B cell (primary cell): ENCODE results near the gene CPED1. TPM values are rescaled to one million over a fixed set of nuclear protein-coding genes. Genes with fewer than 3 reads are reported as not detected.
A peak's percentile ranks its signal among the peaks of the same experiment; 100 is the strongest.

Experiments used
- ATAC-seq: fragments of 200-7000 bp; cut with Tn5 transposase; one replicate; pipeline ENCODE4 v1.10.0; 2021; ENCODE audit warnings: low read depth, mild to moderate bottlenecking, moderate number of reproducible peaks, moderate library complexity
- CTCF ChIA-PET: fragments of 350-600 bp; sonication (Branson Sonifier 250); formaldehyde crosslinking; loops from one replicate; lab custom pipeline; 2021; ENCODE audit warnings: antibody characterized with exemption, inconsistent platforms; lab: Charles Lee
- POLR2A ChIA-PET: fragments of 350-600 bp; sonication (Branson Sonifier 250); formaldehyde crosslinking; loops from one replicate; lab custom pipeline; 2021; ENCODE audit warnings: antibody characterized with exemption; lab: Charles Lee
- DNase-seq: peaks from one replicate; pipeline ENCODE4 v3.0.0; 2013
- H2AFZ ChIP-seq: 2 replicates; pipeline ENCODE4 v1.6.1; 2012; ENCODE audit warnings: mild to moderate bottlenecking, low read depth, low read length; ENCODE audit not compliant: insufficient read depth, poor library complexity, severe bottlenecking
- H3K27ac ChIP-seq, 2 donors: 1 replicate in 1 of 2; 2 replicates in 1 of 2; pipeline ENCODE4 v1.5.1; 2012 to 2013; ENCODE audit warnings: low read length in 2 of 2, mild to moderate bottlenecking in 2 of 2, moderate library complexity in 1 of 2
- H3K27me3 ChIP-seq, 4 experiments: fragments of 200-600 bp in 1 of 4; sonication (generic) in 1 of 4; replicated peaks in 1 of 4; 1 replicate in 2 of 4; 2 replicates in 2 of 4; pipeline versions ENCODE4 v1.6.1 to v1.7.0; 2013 to 2016; ENCODE audit warnings: low read length in 3 of 4, mild to moderate bottlenecking in 2 of 4, mixed read lengths in 1 of 4, moderate library complexity in 1 of 4; ENCODE audit not compliant: insufficient read depth in 4 of 4, control insufficient read depth in 3 of 4; ENCODE audit errors: control extremely low read depth in 1 of 4
- H3K36me3 ChIP-seq, 2 experiments: replicated peaks in 1 of 2; 1 replicate in 1 of 2; 2 replicates in 1 of 2; pipeline versions ENCODE4 v1.6.1 to v1.7.1; 2013; ENCODE audit warnings: low read length in 1 of 2; ENCODE audit not compliant: insufficient read depth in 2 of 2, control insufficient read depth in 1 of 2; ENCODE audit errors: control extremely low read depth in 1 of 2, extremely low read depth in 1 of 2
- H3K4me1 ChIP-seq, 2 donors: fragments of 200-600 bp in 1 of 2; sonication (generic) in 1 of 2; 1 replicate in 1 of 2; 2 replicates in 1 of 2; pipeline versions ENCODE4 v1.5.1 to v1.6.1; 2013 to 2017; ENCODE audit warnings: low read length in 2 of 2; ENCODE audit not compliant: control insufficient read depth in 2 of 2, insufficient read depth in 2 of 2
- H3K4me2 ChIP-seq: replicated peaks from 2 replicates; pipeline ENCODE3; 2012; ENCODE audit warnings: mild to moderate bottlenecking, low read depth, low read length; ENCODE audit not compliant: poor library complexity, severe bottlenecking
- H3K4me3 ChIP-seq, 5 experiments: fragments of 200-600 bp in 1 of 5; sonication (generic) in 1 of 5; 1 replicate in 3 of 5; 2 replicates in 2 of 5; pipeline versions ENCODE4 v1.5.1 to v1.7.0; 2011 to 2016; ENCODE audit warnings: low read length in 4 of 5, mild to moderate bottlenecking in 4 of 5, low read depth in 2 of 5, control low read depth in 1 of 5, moderate library complexity in 1 of 5; ENCODE audit not compliant: insufficient read depth in 1 of 5; ENCODE audit errors: control extremely low read depth in 1 of 5, extremely low read depth in 1 of 5
- H3K79me2 ChIP-seq: fragments of 200-600 bp; sonication (generic); one replicate; pipeline ENCODE4 v1.6.0; 2016; ENCODE audit warnings: low read length; ENCODE audit not compliant: control insufficient read depth, insufficient read depth
- H3K9ac ChIP-seq: fragments of 200-600 bp; sonication (generic); 2 replicates; pipeline ENCODE4 v1.6.1; 2017; ENCODE audit warnings: mild to moderate bottlenecking, low read length, moderate library complexity
- H3K9me3 ChIP-seq, 3 donors: one replicate each; pipeline versions ENCODE4 v1.6.1 to v1.7.1; 2013; ENCODE audit warnings: low read length in 2 of 3; ENCODE audit not compliant: control insufficient read depth in 2 of 3, insufficient read depth in 1 of 3; ENCODE audit errors: control extremely low read depth in 1 of 3
- H4K20me1 ChIP-seq: 2 replicates; pipeline ENCODE4 v1.6.0; 2012; ENCODE audit warnings: mild to moderate bottlenecking, low read length; ENCODE audit not compliant: insufficient read depth, control insufficient read depth, poor library complexity, severe bottlenecking
- H3K27ac Mint-ChIP-seq: one replicate; pipeline ENCODE4 v1.8.0; 2021; ENCODE audit warnings: mixed read lengths
- H3K27me3 Mint-ChIP-seq: one replicate; pipeline ENCODE4 v1.8.0; 2021; ENCODE audit warnings: mixed read lengths
- H3K4me1 Mint-ChIP-seq: one replicate; pipeline ENCODE4 v1.8.0; 2021; ENCODE audit warnings: mixed read lengths
- H3K4me3 Mint-ChIP-seq: one replicate; pipeline ENCODE4 v1.8.0; 2021; ENCODE audit warnings: mixed read lengths
- H3K9me3 Mint-ChIP-seq: one replicate; pipeline ENCODE4 v1.8.0; 2022; ENCODE audit warnings: mixed read lengths; ENCODE audit not compliant: insufficient read depth
- CTCF ChIP-seq: fragments of 200-600 bp; IDR thresholded peaks from one replicate; pipeline ENCODE4 v1.8.0; 2022; ENCODE audit warnings: antibody characterized with exemption, mild to moderate bottlenecking
- EZH2 ChIP-seq: IDR thresholded peaks from 2 replicates; pipeline ENCODE4 v1.6.1; 2012; ENCODE audit warnings: borderline replicate concordance, low read depth, mild to moderate bottlenecking, moderate library complexity, low read length; ENCODE audit not compliant: insufficient read depth, poor library complexity, severe bottlenecking
- WGBS: methylation state at CpG from one replicate; pipeline ENCODE4 v1.1.5; 2013; ENCODE audit warnings: missing lambda C conversion rate; ENCODE audit not compliant: insufficient coverage; 5-methylcytosine and 5-hydroxymethylcytosine counted together
- intact Hi-C: fragments of 100-400 bp; cut with micrococcal nuclease; formaldehyde crosslinking; loops from one replicate; pipeline ENCODE4 v1.10.0; 2022
- polyA plus RNA-seq: library from polyadenylated mRNA; depleted of rRNA; stranded (reverse); fragments of >200 nt; gene quantifications from 2 replicates; pipeline ENCODE4 v1.2.3, GENCODE V29; 2012
- total RNA-seq, 2 donors: library from RNA; stranded (reverse); fragments of 120-200 nt in 1 of 2; gene quantifications; 1 replicate in 1 of 2; 2 replicates in 1 of 2; pipeline versions ENCODE4 v1.2.3 to v1.2.4, GENCODE V29; 2013 to 2022

Gene CPED1
- total and polyA plus RNA-seq, 2 donors (not counting 1 experiment from before 2014, with no cell fraction given) = 0.44 to 3.8 TPM

- peak overlapping the region in 1 of 2 donors; percentile 34 for H3K27ac ChIP-seq
- POLR2A ChIA-PET = no interaction called here
- no peak overlapping the region for H3K9ac ChIP-seq
- ATAC-seq = no peak
- intact Hi-C loops = no loop called here
- CTCF ChIA-PET = interaction anchor here (1.2 kb wide), 1 partner anchor 14 kb away, joined by 3 read pairs; no protein-coding TSS in a partner anchor
- peaks cover 16 to 30% of the 10 kb centered on the region in 2 experiments for H3K36me3 ChIP-seq
- no peak for TF ChIP-seq EZH2
- TF ChIP-seq CTCF = no peak
- H3K4me2 ChIP-seq = no peak overlapping the region
- Mint-ChIP-seq H3K27ac (no peak overlapping the region), H3K9me3 (no peaks in the 10 kb centered on the region), H3K4me3 (no peak overlapping the region), H3K27me3 (no peaks in the 10 kb centered on the region), H3K4me1 (peaks cover 9% of the 10 kb centered on the region)
- no peaks in the 10 kb centered on the region for H3K79me2 ChIP-seq
- WGBS = 92% methylated on average over 2 of the region's 4 CpGs
- H2AFZ ChIP-seq = no peak overlapping the region
- no peaks in the 10 kb centered on the region for H3K27me3 ChIP-seq
- H3K9me3 ChIP-seq = no peaks in the 10 kb centered on the region
- H3K4me1 ChIP-seq = no peaks in the 10 kb centered on the region
- DNase-seq = no peak
- H3K4me3 ChIP-seq = no peak overlapping the region
- no peaks in the 10 kb centered on the region for H4K20me1 ChIP-seq
Measured at GRCh38 chr7:121342631-121343030, 354.1 kb downstream of the CPED1 start.

DNA sequence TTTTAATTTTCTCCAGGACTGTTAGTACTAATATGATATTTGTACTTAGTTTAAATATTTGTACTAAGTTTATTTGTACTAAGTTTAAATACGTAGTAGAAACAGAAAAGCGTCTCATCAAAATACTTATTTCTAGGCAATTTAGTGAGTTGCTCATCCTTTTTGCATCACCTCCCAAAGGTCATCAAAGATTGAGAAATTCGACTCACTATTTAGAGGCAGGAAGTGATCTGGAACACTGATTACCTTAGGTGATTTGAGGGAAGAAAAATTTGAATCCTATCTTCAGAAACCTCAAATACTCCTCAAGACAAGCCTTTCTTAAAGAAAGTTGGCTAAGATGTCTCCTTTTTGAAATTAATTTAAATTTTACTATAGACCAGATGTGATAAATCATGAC is 354.8 kb downstream of the CPED1 start:
- H3K4me1 ChIP-seq = no peaks in the 10 kb centered on the region
- Mint-ChIP-seq H3K9me3 (no peaks in the 10 kb centered on the region), H3K27me3 (no peaks in the 10 kb centered on the region), H3K4me3 (no peak overlapping the region), H3K27ac (no peak overlapping the region), H3K4me1 (peaks cover 9% of the 10 kb centered on the region)
- H3K4me3 ChIP-seq = no peak overlapping the region
- peaks cover 16 to 27% of the 10 kb centered on the region in 2 experiments for H3K36me3 ChIP-seq
- TF ChIP-seq EZH2 = no peak
- CTCF ChIA-PET = no interaction called here
- H3K9me3 ChIP-seq = no peaks in the 10 kb centered on the region
- ATAC-seq = no peak
- WGBS = no CpG with 5 or more reads among the region's 3 CpGs
- H3K27ac ChIP-seq = no peak overlapping the region
- no peak overlapping the region for H3K4me2 ChIP-seq
- no peaks in the 10 kb centered on the region for H3K27me3 ChIP-seq
- no peak overlapping the region for H2AFZ ChIP-seq
- DNase-seq = no peak
- no peaks in the 10 kb centered on the region for H4K20me1 ChIP-seq
- intact Hi-C loops = no loop called here
- POLR2A ChIA-PET = no interaction called here
- H3K9ac ChIP-seq = no peak overlapping the region
- no peaks in the 10 kb centered on the region for H3K79me2 ChIP-seq
